Large intestine (tissue), 3 donors: ENCODE measurements around the gene ZNF678. TPM values are rescaled to one million over a fixed set of nuclear protein-coding genes. Genes with fewer than 3 reads are reported as not detected.
"Not testable (repeated sequence)": the region's sequence is repeated elsewhere in the genome, so short reads cannot be mapped to it uniquely, and the experiment has no call there.

Experiments used
- DNase-seq, 2 donors: peaks; one replicate each; pipeline versions ENCODE4 v3.0.0 to v3.0.0-alpha.2; 2013
- H3K27ac ChIP-seq: one replicate; pipeline ENCODE4 v1.5.1; 2013; ENCODE audit warnings: low read length
- H3K27me3 ChIP-seq: 2 replicates; pipeline ENCODE4 v1.6.1; 2013; ENCODE audit warnings: low read length; ENCODE audit not compliant: control insufficient read depth, insufficient read depth
- H3K36me3 ChIP-seq: 2 replicates; pipeline ENCODE4 v1.6.1; 2013; ENCODE audit warnings: low read length; ENCODE audit not compliant: control insufficient read depth, insufficient read depth
- H3K4me1 ChIP-seq: one replicate; pipeline ENCODE4 v1.6.1; 2013; ENCODE audit warnings: low read length; ENCODE audit not compliant: control insufficient read depth, insufficient read depth
- H3K4me3 ChIP-seq: one replicate; pipeline ENCODE4 v1.5.1; 2013; ENCODE audit warnings: low read length
- H3K9me3 ChIP-seq: one replicate; pipeline ENCODE4 v1.6.1; 2013; ENCODE audit warnings: mild to moderate bottlenecking, low read depth, low read length, moderate library complexity; ENCODE audit not compliant: control insufficient read depth
- WGBS: methylation state at CpG from one replicate; pipeline ENCODE4 v1.1.5; 2013; ENCODE audit warnings: low lambda C conversion rate; ENCODE audit not compliant: insufficient coverage; 5-methylcytosine and 5-hydroxymethylcytosine counted together
- polyA plus RNA-seq: library from polyadenylated mRNA; unstranded; fragments of 120-200 nt; gene quantifications from one replicate; pipeline ENCODE4 v1.2.1, GENCODE V29; 2013

The ZNF678 gene
- polyA plus RNA-seq, 1 donor, result 7.2 TPM

DNA sequence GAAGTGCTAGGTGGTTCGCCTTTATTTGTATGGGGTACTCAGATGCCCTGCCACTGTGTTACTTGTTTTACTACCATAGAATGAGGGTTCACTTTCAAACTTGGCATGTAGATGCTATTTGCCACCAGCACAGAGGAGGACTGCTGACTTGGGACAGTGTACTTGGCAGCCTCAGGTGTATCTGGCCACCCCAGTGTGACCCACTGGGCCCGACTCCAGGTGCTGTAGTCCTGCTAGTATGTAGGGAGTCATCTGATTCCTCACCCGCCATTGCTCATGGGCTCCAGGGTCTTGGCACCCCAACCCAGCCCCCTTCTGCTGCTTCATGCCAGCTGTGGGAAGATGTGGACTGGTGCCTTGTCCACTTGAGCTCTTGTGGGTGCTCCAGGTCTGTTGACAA lies 40.0 kb downstream of the ZNF678 start:
- no peak overlapping the region for H3K4me3 ChIP-seq
- peaks cover 26% of the 10 kb centered on the region for H3K9me3 ChIP-seq
- no peaks in the 10 kb centered on the region for H3K27me3 ChIP-seq
- no peaks in the 10 kb centered on the region for H3K4me1 ChIP-seq
- no peak for DNase-seq
- H3K36me3 ChIP-seq, result no peaks in the 10 kb centered on the region
- WGBS, result no CpG with 5 or more reads among the region's 3 CpGs
- H3K27ac ChIP-seq, result no peak overlapping the region

DNA sequence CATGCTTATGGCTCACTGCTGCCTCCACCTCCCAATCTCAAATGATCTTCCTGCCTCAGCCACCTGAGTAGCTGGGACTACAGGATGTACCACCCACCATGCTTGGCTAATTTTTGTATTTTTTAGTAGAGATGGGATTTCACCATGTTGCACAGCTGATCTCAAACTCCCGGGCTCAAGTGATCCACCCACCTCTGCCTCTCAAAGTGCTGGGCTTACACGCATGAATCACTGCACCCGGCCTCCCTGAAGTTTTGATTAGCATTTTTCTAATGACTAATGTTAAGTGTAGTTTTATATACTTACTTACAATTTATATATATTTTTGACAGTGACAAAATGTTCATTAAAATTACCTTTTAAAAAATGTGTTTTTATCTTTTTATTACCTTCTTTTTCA lies 41.1 kb downstream of the ZNF678 start:
- Histone ChIP-seq H3K9me3 (peaks cover 19% of the 10 kb centered on the region), H3K27me3 (no peaks in the 10 kb centered on the region), H3K4me3 (no peak overlapping the region), H3K27ac (no peak overlapping the region), H3K36me3 (no peaks in the 10 kb centered on the region), H3K4me1 (no peaks in the 10 kb centered on the region)
- DNase-seq, result no peak
- whole genome bisulfite sequencing, result no CpG with 5 or more reads among the region's 3 CpGs

DNA sequence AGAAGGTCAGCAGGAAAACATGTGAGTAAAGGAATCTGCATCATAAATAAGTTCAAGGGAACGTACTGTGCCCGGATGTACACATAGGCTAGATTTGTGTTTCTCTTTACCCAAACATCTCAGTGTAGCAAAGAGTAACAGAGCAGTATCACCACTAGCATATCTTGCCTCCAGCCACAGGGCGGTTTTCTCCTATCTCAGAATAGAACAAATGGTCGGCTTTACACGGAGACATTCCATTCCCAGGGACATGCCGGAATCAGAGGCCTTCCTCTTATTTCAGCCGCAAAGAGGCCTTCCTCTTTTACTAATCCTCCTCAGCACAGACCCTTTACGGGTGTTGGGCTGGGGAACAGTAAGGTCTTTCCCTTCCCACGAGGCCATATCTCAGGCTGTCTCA lies 42.9 kb downstream of the ZNF678 start:
- not testable (repeated sequence) for DNase-seq, H3K4me3 ChIP-seq, H3K4me1 ChIP-seq, H3K27ac ChIP-seq, H3K36me3 ChIP-seq, H3K27me3 ChIP-seq
- WGBS, result no CpG with 5 or more reads among the region's 9 CpGs
- peaks cover 20% of the 10 kb centered on the region for H3K9me3 ChIP-seq

DNA sequence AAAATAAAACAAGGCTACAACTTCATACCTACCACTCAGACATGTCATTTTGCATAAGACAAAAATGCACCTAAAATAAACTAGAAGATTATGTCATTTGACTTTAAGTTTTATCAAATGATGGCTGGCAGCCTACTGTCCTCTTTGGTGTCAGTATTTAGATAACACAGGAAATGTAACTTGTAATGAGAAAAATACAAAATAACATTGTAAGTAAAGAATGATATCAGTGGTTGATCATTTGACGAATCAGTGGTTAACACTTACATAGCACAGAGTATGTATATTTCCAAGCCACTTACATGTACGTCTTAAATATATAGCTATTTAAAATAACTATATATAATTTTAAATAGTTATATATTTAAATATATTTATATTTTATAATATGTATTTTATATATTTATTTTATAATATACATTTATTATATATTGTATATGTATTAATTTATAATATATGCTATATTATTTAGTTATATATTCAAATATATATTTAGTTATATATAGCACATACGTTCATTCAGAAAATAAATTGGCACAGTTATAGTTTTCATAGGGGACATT lies 44.1 kb downstream of the ZNF678 start:
- H3K4me3 ChIP-seq, result no peak overlapping the region
- peaks cover 9% of the 10 kb centered on the region for H3K36me3 ChIP-seq
- no peaks in the 10 kb centered on the region for H3K4me1 ChIP-seq
- H3K27me3 ChIP-seq, result no peaks in the 10 kb centered on the region
- 90% methylated on average over 2 of the region's 3 CpGs for WGBS
- no peak overlapping the region for H3K27ac ChIP-seq
- H3K9me3 ChIP-seq, result peaks cover 24% of the 10 kb centered on the region
- DNase-seq, result no peak

DNA sequence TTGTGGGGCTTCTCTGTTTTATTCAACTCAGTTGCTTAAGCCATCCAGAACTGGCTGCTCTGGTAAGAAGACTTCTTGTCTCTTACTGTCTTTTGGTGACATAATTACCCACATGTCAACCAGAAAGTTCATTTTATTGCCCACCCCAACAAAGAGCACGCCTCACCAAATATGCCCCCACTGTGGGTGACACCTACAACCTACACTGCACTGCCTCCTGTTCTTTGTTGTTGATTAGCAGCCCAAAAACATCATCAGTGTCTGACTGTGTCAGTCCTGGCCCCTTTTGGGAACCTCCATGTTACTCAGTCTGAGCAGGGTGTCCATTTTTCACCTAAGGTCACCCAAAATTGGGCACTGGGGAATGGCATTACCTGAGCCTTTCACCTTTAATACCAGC lies 49.3 kb downstream of the ZNF678 start:
- Histone ChIP-seq H3K36me3 (peaks cover 16% of the 10 kb centered on the region), H3K27ac (no peak overlapping the region), H3K9me3 (peaks cover 15% of the 10 kb centered on the region), H3K4me3 (no peak overlapping the region), H3K4me1 (no peaks in the 10 kb centered on the region), H3K27me3 (no peaks in the 10 kb centered on the region)
- DNase-seq, result no peak
- no CpG with 5 or more reads among the region's 1 CpG for WGBS

DNA sequence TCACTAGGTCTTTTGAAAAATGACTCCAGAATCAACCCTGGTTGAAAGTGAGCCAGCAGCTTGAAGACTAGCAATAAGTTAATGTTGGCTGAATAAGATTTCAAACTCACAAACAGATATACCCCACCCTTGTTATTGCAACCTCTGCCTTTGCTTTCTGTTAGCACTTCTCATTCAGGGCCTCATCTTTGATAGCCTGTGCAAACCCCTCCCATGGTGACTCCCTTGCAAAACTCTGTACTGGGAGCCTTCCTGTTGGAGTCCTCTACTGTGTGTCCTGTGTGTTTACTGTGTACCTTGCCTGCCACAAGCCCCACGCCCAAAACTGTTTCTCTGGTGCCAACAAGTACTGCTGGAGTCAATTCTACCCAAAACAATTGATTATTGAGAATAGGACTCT lies 50.2 kb downstream of the ZNF678 start:
- WGBS, result no CpG with 5 or more reads among the region's 1 CpG
- Histone ChIP-seq H3K36me3 (peaks cover 16% of the 10 kb centered on the region), H3K9me3 (peaks cover 21% of the 10 kb centered on the region), H3K27ac (no peak overlapping the region), H3K4me3 (no peak overlapping the region), H3K27me3 (no peaks in the 10 kb centered on the region), H3K4me1 (no peaks in the 10 kb centered on the region)
- DNase-seq, result no peak

DNA sequence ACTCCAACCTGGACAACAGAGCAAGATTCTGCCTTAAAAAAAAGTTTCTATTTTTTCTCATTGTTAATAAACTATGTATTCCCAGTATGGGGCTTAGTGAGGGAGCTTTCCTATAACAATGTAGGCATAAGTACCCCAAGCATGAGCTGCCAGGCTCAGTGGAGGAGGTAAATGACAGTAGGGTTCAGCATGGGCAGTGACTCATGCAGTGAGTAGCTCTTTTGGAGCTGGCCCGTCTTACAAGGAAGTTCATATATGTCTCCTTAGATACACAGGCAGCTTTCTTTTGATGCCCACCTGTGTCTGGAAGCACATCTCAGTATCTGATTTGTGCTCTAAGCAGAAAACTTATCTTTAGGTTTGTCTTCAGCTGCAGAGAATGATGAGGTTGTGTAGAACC lies 57.9 kb downstream of the ZNF678 start:
- WGBS, result no CpG with 5 or more reads among the region's 1 CpG
- Histone ChIP-seq H3K27ac (no peak overlapping the region), H3K27me3 (no peaks in the 10 kb centered on the region), H3K4me1 (no peaks in the 10 kb centered on the region), H3K36me3 (no peaks in the 10 kb centered on the region), H3K4me3 (no peak overlapping the region), H3K9me3 (peaks cover 21% of the 10 kb centered on the region)
- DNase-seq, result no peak

DNA sequence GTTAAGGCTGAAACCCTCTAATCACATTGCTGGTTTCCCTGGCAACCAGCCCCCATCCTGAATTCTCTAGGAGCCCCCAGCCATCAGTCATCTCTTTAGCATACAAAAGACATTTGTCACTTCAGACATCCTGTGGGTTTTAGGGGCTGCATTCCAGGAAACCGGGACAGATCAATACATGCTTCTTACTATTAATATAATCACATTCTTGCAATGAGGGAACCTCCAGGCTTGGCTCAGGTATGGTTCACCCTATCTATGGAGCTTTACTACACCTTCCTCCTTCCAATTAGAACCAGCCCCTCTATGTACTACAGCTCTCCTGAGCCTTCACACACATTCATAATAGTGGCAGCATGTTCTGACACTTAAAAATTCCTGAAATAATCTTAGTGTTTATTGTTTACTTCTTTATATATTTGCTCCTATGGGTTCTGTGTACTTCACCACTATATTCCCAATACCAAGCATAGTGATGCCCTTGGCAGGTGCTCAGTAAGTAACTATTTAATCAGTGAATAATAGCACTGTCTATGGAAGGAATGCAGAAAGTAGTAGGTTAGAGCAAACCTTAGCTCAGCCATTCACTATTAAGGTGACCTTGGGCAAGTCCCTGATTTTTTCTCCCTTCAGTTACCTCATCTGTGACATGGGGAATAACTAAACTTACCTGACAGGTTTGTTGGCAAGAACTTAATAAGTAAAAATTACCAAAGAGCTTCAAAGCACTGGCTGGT lies 59.6 kb downstream of the ZNF678 start:
- no peak overlapping the region for H3K4me3 ChIP-seq

DNA sequence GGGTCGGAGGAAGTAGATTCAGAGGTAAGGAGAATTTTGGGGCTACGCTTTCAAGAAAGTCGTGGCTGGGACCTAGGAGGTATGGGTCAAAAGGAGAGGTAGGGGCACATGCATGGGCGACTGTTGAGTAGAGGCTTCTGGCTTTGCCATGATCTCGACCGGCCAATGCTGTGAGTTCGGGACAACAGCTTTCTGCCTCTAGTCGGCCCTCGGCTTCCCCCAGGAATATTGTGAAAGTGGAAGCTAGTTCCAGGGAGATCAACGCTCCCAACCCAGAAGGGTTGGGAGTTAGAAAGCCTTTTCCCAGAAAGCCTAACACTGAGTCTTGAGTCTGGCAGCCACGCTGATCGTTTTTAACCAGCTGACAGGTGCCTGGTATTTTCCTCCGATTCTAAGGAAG lies 69.0 kb downstream of the ZNF678 start:
- Histone ChIP-seq H3K9me3 (peaks cover 25% of the 10 kb centered on the region), H3K4me3 (no peak overlapping the region), H3K36me3 (no peaks in the 10 kb centered on the region), H3K27me3 (no peaks in the 10 kb centered on the region), H3K27ac (no peak overlapping the region), H3K4me1 (no peaks in the 10 kb centered on the region)
- DNase-seq, result no peak
- 100% methylated on average over 1 of the region's 13 CpGs for WGBS

More for the DNA sequence above, 59.6 kb downstream of the ZNF678 start:
- Histone ChIP-seq H3K36me3 (no peaks in the 10 kb centered on the region), H3K27ac (no peak overlapping the region), H3K27me3 (no peaks in the 10 kb centered on the region), H3K9me3 (peaks cover 18% of the 10 kb centered on the region), H3K4me1 (no peaks in the 10 kb centered on the region)
- WGBS, result no CpG with 5 or more reads among the region's 1 CpG
- DNase-seq, result no peak

DNA sequence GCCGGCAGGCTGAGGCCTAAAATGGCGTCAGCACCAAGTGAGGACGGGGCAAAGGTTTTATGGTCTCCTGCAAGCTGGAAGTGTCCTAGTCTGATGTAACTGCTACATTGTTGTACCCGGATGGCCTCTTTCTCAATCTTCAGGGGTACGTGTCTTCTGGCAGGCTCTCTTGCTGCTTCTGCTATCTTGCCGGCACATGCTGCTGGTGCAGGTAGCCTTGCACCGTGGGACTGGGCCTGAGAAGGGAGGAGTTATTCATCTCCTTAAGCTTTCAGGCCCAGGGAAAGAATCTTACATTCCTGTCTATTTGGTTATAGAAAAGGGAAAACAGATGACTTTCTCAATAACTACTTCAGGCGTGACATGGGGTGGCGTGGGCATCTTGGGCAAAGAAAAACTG lies 72.2 kb downstream of the ZNF678 start:
- Histone ChIP-seq H3K27me3 (no peaks in the 10 kb centered on the region), H3K9me3 (peaks cover 49% of the 10 kb centered on the region)
- DNase-seq, result no peak

DNA sequence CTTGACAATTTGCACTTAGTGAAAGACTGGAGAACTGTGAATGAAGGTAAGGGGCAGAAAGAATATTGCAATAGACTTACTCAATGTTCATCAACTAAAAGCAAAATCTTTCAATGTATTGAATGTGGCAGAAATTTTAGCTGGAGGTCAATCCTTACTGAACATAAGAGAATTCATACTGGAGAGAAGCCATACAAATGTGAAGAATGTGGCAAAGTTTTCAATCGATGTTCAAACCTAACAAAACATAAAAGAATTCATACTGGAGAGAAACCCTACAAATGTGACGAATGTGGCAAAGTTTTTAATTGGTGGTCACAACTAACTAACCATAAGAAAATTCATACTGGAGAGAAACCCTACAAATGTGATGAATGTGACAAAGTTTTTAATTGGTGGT lies 91.1 kb downstream of the ZNF678 start:
- H3K27me3 ChIP-seq, result no peaks in the 10 kb centered on the region
- DNase-seq, result no peak
- no peak overlapping the region for H3K27ac ChIP-seq
- no peak overlapping the region for H3K4me3 ChIP-seq
- peaks cover 15% of the 10 kb centered on the region for H3K36me3 ChIP-seq
- H3K9me3 ChIP-seq, result peaks cover 53% of the 10 kb centered on the region
- WGBS, result 100% methylated on average over 1 of the region's 2 CpGs
- H3K4me1 ChIP-seq, result no peaks in the 10 kb centered on the region

More for the DNA sequence above, 72.2 kb downstream of the ZNF678 start:
- Histone ChIP-seq H3K36me3 (no peaks in the 10 kb centered on the region), H3K27ac (no peak overlapping the region), H3K4me1 (no peaks in the 10 kb centered on the region), H3K4me3 (no peak overlapping the region)
- 100% methylated on average over 2 of the region's 9 CpGs for WGBS
